Midbrain (tissue), 1 donor: ENCODE data around the gene KCNC1.

Experiments used
- DNase-seq: peaks from one replicate; lab custom pipeline; 2025; lab: John Stamatoyannopoulos, UW

Gene KCNC1

DNA sequence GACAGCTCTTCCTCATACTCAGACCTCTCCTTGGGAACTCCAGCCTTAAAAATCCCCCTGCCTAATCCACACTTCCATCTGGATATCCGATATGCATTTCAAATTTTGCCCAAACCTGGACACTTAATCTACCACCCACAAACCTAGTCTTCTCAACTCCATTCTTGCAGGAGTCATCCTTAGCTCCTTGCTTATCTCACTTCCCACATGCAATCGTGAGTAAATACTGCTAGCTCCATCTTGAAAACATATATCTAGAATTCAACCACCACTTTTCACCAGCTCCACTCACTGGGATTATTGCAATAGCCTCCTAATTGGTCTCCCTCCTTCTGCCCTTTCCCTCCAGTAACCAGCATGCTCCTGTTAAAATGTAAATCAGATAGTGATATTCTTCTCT, 17.8 kb upstream of the KCNC1 start:
- no peak for DNase-seq

DNA sequence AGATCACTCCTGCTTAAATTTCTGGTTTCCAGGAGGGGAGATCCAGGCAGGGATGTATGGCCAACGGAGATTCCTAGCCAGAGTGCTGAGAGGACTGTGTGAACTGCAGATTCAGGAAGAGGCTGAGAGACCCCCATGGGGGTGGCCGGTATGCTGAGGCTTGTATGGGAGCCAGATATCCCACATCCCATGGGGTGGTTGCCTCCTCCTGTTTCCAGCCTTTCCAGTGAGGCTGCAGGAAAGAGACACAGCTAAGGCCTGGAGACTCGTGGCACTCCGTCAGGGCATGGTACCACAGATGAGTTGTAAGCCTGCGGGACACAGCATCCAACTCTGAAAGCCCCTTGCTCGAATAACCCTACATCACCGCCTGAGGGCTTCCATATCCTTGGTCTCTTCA, 16.6 kb upstream of the KCNC1 start:
- DNase-seq: no peak

DNA sequence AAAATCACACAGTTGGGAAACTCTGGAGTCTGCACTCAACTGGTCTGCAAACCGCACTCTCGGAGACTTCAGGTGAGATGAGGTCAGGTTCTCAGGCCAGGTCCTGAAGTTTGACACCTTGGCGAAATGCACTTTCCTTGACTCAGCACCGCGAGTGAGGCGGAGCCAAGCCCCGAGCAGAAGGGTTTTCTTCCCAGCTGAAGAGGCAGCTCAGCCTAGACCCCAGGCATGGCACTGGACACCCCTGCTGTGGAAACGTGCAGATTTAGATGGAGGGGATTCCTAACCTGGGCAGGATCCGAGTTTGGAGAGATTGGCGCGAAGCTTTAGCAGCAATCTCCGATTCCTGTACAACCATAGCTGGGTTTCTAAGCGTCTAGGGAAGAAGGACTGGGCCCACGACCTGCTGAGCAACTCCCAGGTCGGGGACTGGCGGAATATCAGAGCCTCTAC, 16.0 kb upstream of the KCNC1 start:
- DNase-seq: no peak

DNA sequence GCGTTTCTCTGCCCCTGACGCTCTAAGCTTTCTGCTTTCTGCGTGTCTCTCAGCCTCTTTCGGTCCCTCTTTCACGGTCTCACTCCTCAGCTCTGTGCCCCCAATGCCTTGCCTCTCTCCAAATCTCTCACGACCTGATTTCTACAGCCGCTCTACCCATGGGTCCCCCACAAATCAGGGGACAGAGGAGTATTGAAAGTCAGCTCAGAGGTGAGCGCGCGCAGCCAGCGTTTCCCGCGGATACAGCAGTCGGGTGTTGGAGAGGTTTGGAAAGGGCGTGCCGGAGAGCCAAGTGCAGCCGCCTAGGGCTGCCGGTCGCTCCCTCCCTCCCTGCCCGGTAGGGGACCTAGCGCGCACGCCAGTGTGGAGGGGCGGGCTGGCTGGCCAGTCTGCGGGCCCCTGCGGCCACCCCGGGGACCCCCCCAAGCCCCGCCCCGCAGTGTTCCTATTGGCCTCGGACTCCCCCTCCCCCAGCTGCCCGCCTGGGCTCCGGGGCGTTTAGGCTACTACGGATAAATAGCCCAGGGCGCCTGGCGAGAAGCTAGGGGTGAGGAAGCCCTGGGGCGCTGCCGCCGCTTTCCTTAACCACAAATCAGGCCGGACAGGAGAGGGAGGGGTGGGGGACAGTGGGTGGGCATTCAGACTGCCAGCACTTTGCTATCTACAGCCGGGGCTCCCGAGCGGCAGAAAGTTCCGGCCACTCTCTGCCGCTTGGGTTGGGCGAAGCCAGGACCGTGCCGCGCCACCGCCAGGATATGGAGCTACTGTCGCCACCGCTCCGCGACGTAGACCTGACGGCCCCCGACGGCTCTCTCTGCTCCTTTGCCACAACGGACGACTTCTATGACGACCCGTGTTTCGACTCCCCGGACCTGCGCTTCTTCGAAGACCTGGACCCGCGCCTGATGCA, 15.3 kb upstream of the KCNC1 start, which contains the start of gene MYOD1:
TSS of gene MYOD1 (plus strand) at position 544 of the 910 bp plus-strand sequence. CDS start at position 756, 212 bp downstream.
- DNase-seq: no peak

DNA sequence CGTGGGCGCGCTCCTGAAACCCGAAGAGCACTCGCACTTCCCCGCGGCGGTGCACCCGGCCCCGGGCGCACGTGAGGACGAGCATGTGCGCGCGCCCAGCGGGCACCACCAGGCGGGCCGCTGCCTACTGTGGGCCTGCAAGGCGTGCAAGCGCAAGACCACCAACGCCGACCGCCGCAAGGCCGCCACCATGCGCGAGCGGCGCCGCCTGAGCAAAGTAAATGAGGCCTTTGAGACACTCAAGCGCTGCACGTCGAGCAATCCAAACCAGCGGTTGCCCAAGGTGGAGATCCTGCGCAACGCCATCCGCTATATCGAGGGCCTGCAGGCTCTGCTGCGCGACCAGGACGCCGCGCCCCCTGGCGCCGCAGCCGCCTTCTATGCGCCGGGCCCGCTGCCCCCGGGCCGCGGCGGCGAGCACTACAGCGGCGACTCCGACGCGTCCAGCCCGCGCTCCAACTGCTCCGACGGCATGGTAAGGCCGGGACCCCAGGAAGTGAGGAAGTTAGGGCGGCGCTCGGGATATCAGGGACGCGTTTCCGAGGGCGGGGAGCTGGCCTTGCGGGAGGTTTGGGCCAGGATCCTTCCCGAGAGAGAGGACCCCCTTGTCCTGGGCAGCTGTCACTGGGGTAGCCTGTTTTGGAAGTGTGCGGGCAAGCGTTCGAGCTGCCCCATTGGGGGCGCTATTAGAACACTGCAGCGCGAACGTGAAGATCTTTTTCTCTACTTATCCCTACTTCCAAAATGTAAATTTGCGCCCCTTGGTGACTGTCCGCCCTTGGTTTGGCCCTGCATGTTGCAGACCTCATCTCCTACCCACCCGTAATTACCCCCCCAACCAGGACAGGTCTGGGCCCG, 14.4 kb upstream of the KCNC1 start:
- DNase-seq: no peak

DNA sequence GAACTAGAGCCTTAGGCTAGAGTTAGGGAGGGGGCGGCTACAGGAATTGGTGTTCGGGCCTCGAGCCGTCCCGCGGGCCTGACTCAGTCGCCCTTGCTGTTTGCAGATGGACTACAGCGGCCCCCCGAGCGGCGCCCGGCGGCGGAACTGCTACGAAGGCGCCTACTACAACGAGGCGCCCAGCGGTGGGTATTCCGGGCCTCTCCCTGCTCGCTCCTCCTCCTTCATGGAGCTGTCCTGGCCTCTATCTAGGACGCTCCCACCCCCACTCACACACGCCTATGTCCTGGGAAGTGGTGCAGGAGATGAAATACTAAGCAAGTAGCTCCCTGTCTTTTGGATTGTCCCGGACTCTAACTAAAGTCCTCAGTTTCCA, 13.8 kb upstream of the KCNC1 start:
- DNase-seq: no peak

DNA sequence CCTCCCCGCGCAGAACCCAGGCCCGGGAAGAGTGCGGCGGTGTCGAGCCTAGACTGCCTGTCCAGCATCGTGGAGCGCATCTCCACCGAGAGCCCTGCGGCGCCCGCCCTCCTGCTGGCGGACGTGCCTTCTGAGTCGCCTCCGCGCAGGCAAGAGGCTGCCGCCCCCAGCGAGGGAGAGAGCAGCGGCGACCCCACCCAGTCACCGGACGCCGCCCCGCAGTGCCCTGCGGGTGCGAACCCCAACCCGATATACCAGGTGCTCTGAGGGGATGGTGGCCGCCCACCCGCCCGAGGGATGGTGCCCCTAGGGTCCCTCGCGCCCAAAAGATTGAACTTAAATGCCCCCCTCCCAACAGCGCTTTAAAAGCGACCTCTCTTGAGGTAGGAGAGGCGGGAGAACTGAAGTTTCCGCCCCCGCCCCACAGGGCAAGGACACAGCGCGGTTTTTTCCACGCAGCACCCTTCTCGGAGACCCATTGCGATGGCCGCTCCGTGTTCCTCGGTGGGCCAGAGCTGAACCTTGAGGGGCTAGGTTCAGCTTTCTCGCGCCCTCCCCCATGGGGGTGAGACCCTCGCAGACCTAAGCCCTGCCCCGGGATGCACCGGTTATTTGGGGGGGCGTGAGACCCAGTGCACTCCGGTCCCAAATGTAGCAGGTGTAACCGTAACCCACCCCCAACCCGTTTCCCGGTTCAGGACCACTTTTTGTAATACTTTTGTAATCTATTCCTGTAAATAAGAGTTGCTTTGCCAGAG, 13.2 kb upstream of the KCNC1 start:
- no peak for DNase-seq

DNA sequence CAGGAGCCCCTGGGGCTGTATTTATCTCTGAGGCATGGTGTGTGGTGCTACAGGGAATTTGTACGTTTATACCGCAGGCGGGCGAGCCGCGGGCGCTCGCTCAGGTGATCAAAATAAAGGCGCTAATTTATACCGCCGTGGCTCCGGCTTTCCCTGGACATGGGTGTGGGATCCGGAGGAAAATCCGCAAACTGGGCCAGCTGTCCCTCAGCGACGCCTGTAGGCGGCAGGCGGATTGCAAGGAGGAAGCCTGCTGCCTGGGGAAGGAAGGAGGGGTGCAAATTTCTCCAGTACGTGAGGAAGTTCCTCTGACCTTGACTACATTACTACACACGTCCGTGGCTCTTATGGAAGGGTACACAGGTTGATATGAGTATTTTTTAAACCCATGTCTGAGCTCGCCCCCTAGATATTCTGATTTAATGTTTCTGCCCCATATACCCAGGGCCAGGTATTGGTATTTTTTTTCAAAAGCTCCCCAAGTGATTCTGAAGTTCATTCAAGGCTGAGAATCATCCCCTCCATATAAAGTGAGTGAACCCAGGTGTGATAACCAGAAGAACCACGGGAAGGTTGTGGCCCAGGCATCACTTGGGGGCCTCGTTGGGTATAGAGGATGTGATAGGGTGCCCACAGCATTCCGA, 12.5 kb upstream of the KCNC1 start:
- DNase-seq: no peak

DNA sequence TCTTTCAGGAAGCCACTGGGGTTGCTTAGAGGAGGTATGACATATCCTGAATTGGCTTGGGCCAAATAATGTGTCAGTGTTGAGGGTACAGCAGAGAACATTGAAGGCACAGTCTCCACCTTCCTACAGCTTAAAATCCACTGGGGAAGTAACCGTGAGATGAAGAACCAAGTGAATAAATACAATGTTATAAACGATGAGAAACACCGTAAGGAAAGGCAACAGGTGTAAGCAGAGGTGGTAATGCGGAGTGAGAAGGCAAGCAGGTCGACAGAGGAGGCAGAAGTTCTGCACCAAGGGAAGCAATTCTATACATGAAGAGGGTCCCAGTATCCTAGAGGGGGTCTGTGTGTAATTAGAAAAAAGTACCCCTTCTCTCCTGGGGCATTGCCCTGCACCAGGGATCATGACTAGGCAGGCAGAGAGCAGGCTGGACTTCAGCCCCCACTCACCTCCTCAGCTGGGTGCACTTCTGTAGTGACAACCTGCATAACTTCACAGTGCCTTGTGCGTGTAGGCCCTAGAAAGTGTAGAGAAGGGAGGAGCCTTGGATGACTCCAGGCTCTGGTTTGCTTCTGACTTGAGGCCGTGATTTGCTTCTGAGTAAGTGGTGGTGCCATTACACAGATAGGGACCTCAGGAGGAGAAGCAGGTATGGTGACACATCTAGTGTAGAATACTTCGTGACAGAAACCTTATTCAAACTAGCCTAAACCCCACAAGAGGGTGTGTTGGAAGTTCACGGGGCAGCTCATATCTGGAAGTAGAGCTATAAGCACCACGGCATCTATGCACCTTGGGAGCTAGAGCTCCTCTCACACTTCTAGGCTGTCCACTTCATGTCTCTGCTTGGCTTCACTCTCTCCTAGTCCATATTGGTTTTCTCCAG, 10.3 kb upstream of the KCNC1 start:
- no peak for DNase-seq

DNA sequence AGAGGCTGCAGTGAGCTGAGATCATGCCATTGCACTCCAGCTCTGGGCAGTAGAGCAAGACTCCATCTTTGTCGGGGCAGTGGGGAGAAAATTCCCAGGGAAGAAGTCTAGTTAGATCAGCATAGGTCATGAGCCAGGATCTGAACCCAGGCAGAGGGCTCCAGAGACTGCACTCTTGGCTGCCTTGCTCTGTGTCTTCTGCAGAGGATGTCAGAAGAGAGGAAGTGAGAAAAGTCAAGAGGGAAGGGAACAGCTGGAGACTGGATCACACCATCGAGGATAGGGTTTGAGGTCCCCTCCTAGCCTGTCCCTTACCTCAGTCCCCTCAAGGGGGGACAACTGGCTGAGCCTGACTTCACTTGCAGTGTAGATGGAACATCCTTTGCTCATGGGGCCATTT, 9.4 kb upstream of the KCNC1 start:
- DNase-seq: no peak

DNA sequence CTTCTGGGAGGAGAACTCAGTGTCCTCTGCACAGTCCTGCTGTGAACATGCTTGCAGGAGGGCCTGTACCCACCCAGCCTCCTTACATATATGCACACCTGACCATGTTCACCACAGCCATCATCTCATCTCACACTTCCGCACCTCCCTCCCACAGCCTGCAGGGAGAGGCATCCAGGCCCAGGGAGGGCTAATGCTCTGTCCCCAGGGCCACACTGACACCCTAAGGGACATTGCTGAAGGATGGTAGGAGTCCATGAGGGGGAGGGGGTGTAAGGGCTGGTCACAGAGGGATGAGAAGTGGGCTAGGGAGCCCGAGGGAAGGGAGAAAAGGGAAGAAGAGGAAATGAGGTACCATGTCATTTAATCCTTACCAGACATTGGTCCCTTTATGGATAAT, 4.4 kb upstream of the KCNC1 start:
- no peak for DNase-seq

DNA sequence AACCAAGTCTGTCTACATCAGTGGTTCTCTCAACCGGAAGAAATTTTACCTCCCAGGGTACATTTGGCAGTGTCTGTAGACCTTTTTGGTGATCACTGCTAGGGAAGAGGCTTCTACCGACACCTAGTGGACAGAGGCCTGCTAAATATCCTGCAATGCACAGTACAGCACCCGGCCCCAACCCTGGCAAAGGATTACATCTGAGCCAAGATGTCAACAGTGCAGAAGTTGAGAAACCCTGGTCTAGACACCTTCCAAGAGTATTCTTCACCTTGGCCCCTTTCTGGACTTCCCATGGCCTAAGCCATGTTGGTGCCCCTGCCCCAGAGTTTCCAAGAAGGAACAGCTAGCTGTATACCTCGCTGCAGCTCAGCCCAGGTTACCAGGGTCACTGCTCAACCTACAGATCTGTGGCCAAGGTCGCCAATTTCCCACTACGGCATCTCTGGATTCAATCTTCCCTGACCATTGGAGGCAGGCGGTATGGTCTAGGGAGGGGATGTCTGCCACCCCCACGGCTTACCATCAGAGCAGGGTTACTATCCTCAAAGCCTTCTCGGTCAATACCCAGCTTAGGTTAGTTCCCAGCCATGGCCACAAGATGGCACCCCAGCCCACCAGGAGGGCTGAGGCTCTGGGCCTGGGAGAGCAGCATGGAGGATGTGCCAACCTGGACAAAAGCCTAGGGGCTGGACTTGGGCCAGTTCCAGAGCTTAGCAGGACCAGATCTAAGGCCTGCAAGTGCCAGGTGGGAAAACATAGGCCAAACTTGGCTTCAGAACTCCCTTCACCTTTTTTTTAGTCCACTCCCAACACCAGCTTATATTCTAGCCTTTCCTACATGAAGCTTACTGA, 3.7 kb upstream of the KCNC1 start:
- peak; percentile 90 for DNase-seq

DNA sequence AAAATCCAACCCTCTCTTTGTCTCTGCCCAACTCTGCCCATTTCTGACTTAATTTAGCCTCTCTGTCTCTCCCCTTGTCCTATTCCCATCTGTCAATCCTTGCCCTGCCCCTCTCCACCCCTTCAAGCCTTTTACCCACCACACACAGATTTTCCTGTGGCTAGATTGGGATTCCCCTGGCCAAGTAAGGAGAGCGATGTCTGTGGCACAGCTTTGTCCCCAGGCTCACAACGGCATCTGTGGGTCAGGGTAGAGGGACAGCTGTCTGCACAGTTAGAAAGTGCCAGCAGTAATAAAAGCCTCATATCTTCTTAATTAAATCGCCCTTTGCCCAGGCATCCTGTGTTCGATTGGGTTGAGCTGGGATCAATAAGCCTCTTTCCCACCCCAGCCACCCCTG, 1.3 kb upstream of the KCNC1 start:
- no peak for DNase-seq

DNA sequence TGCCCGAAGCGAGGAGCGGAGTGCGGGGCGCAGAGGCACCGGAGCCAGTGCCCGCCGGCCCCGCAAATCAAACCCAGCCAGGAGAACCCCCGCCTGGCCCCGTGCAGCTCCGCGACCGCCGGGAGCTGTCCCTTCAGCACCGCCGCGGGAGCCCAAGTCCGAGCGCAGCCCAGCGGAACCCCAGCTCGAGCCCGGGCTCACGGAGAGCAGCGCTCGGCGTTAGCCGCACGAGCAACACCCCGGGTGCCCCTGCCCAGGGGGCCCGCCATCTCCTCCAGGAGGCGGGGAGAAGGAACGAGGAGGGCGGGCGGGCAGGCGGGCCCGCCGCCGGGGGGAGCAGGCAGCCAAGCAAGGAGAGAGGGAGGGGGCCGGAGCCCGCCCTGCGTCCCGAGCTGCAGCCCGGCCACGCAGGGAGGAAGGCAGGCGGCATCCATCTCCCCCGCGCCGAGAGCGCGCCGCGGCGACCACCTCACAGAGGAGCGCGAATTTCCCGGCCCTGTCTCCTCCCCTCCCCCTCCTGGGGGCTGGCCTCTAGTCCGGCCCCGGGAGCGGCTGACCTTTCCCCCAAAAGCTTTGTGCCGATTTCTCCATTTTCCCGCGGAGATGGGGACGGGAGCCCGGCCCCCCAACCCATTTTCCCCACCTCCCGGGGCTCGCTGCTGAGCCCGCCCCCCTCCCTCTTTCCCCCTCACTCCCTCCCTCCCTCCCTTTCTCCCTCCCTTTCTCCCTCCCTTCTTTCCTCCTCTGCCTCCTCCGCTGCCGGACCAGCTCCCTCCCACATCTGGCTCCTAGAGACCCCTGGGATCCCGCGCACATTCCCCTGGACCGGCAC, 621 bp downstream of the KCNC1 start:
- peak; percentile 20 for DNase-seq

DNA sequence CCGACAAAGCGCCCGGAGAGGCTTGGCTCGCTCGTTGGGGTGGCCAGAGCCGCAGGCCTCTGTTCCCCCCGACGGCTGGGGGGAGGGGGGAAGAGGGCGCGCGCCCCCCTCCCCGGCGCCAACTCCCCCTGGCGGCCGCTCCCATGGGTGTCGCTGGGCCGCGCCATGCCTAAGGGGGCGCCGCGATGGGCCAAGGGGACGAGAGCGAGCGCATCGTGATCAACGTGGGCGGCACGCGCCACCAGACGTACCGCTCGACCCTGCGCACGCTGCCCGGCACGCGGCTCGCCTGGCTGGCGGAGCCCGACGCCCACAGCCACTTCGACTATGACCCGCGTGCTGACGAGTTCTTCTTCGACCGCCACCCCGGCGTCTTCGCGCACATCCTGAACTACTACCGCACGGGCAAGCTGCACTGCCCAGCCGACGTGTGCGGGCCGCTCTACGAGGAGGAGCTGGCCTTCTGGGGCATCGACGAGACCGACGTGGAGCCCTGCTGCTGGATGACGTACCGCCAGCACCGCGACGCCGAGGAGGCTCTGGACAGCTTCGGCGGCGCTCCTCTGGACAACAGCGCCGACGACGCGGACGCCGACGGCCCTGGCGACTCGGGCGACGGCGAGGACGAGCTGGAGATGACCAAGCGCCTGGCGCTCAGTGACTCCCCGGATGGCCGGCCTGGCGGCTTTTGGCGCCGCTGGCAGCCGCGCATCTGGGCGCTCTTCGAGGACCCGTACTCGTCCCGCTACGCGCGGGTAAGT, 1.4 kb downstream of the KCNC1 start:
- DNase-seq: no peak

DNA sequence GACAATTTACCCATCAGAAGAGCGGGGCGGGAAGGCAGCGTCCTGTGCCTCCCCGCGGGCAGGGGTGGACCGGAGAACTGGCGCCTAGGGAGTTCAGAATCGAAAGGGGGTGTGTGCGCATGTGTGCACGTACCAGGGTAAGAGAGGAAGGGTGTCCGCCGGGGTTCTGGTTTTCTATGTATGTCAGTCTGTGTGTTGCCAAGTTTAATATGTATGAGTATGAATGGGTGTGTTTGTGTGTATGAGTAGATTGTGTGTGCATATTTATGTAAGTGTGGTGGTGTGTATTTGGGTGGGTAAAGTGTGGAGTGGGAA, 2.0 kb downstream of the KCNC1 start:
- no peak for DNase-seq

DNA sequence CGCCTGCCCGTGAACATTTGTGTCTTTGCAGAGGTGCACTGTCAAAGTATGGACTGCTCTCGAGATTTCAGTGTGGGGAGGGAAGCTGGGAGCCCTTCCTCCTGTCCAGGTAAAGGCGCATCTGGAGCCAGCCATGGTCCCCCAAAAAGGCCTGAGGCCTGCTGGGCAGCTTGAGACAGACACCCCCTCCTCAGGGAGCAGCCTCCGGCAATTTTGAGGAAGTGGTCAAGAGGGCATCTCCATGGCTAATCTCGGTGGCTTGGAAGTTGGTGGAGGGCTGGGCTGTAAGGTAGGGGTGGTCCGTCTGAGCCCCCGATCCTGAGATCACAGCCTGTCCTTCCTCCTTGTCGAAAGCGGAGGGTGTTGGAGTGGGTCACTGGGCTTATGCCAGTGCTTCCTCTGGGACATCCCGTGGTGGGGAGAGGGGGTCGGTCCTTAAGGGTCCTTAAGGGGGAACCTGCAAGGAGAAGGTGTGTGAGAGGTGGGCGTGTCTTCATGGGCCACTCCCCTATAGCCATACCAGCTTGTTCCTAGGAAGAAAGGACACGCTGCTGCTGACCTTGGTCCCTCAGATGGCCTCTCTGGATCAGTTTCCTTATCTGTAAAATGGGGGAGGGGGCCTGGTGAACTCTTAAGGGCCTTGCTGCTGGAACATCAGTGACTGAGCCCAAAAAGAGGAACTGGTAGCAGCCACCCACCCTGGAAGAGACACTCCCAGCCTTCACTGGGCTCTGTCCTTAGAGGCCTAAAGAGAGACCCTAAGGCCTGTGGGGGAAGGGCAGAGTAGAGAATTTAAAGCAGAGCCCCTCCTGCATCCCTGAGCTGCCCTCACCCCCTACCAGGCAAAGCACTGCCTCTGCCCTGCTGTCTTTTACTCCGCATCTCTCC, 2.6 kb downstream of the KCNC1 start:
- no peak for DNase-seq
